ENCODE results near the gene PTPN7.

- TF ChIP-seq CTCF (IDR thresholded peaks at IDR 0.05; ENCODE audit: low read length), result no peak
- TF ChIP-seq EZH2 (IDR thresholded peaks at IDR 0.05; ENCODE audit: borderline replicate concordance, low read length), result no peak
These were observed 33.4 kb upstream of the PTPN7 start, which contains the start of gene LGR6 for GRCh38 chr1:202193614-202194327.
